ENCODE data around the gene SYNGAP1.

DNA sequence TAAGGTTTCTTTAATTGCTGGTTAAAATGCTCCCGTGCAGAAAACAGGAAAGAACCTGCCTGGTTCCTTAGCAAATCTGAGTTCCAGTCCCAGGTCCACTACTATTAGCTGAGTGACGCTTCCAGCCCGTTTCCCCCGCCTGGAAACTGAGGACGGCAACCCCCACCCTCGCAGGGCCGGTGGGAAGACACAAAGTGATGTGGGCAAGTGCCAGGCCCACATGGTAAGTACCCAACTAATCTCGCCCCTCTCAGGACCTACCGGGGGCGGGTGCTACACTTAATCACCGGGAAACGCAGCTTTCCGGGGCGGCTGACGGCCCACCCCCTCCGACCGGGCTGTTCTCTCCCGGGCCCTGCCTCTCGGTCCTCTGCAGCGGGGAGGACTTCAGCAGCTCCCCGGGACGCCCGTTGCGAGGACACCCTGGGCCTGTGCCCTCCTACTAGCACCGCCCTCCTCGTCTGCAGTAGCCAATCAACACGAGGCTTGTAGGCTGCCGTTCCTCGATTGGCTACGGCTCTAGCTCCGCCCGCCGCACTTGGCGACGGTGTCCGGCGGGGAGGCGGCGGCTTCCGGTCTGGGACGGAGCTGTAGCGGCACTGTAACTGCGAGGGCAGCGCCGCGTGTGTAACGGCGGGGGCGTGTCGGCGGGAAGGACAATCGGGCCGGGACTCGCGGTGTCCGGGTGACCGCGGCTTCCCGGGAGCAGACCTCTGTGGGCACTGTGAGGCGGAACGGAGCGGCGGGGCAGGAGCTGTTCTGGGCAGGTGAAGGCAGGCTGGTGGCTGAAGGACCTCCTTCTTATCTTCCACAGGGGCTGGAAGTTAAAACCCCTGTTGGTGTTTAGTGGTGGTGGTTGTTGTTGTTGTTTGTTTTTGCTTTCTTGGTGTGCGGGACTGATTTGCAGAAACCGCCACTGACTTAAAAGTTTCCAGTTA is 34.4 kb downstream of the SYNGAP1 start, which contains the start of gene ZBTB9:
- TF ChIP-seq YY1 (IDR thresholded peaks at IDR 0.05; ENCODE audit: insufficient read depth, insufficient read length): no peak
- no peak for TF ChIP-seq ZNF274 (IDR thresholded peaks at IDR 0.05; ENCODE audit: low read depth, low read length)

All from NT2/D1 (cell line).